GM12878 (cell line): ENCODE results near the gene COL6A3.

ENCODE experiments used
- BRCA1 ChIP-seq: IDR thresholded peaks from 2 replicates; pipeline ENCODE4 v1.6.1; 2011; ENCODE audit warnings: low read depth, low read length, improper control_type of control experiment
- CEBPZ ChIP-seq: fragments of 150-350 bp; IDR thresholded peaks from 2 replicates; pipeline ENCODE4 v1.6.1; 2016; ENCODE audit warnings: low read depth, low read length
- CHD2 ChIP-seq: IDR thresholded peaks from 2 replicates; pipeline ENCODE4 v1.6.1; 2011; ENCODE audit warnings: low read depth, low read length, improper control_type of control experiment, borderline replicate concordance
- CREM ChIP-seq: IDR thresholded peaks from 2 replicates; pipeline ENCODE4 v1.6.1; 2014; ENCODE audit warnings: antibody characterized with exemption, low read depth
- CTCF ChIP-seq, 3 experiments: IDR thresholded peaks in 2 of 3; conservative IDR thresholded peaks in 1 of 3; 2 replicates each; pipeline ENCODE4 v1.5.1; 2011; ENCODE audit warnings: low read depth in 3 of 3, low read length in 3 of 3, mild to moderate bottlenecking in 3 of 3, control low read depth in 2 of 3, moderate library complexity in 2 of 3, inconsistent platforms in 1 of 3, mixed read lengths in 1 of 3; ENCODE audit not compliant: control insufficient read depth in 2 of 3, insufficient read depth in 1 of 3; ENCODE audit errors: extremely low read depth in 1 of 3
- DPF2 ChIP-seq: fragments of 450-650 bp; IDR thresholded peaks from 2 replicates; pipeline ENCODE4 v1.6.1; 2017; ENCODE audit warnings: mild to moderate bottlenecking
- HCFC1 ChIP-seq: fragments of 150-350 bp; IDR thresholded peaks from 2 replicates; pipeline ENCODE4 v1.6.1; 2014; ENCODE audit warnings: low read length
- HDAC6 ChIP-seq: fragments of 200-600 bp; sonication (generic); IDR thresholded peaks from one replicate; pipeline ENCODE4 v1.8.0; 2017; ENCODE audit warnings: antibody characterized with exemption; ENCODE audit not compliant: unreplicated experiment
- LARP7 ChIP-seq: fragments of 450-650 bp; IDR thresholded peaks from 2 replicates; pipeline ENCODE4 v1.6.1; 2017; ENCODE audit warnings: mild to moderate bottlenecking
- NFIC ChIP-seq: IDR thresholded peaks from 2 replicates; pipeline ENCODE4 v1.6.1; 2012; ENCODE audit warnings: low read depth, mild to moderate bottlenecking, inconsistent platforms, low read length, moderate library complexity
- STAT1 ChIP-seq: fragments of 450-650 bp; conservative IDR thresholded peaks from 2 replicates; pipeline ENCODE4 v1.6.1; 2014; ENCODE audit warnings: antibody characterized with exemption, mild to moderate bottlenecking
- SUZ12 ChIP-seq: fragments of 200-600 bp; sonication (generic); IDR thresholded peaks from one replicate; pipeline ENCODE4 v1.6.1; 2018; ENCODE audit warnings: antibody characterized with exemption, mild to moderate bottlenecking; ENCODE audit not compliant: unreplicated experiment

GRCh38 chr2:237289139-237289538 lies 124.8 kb downstream of the COL6A3 start:
- TF ChIP-seq CREM (no peak), STAT1 (no peak), CHD2 (no peak), CEBPZ (no peak), BRCA1 (no peak), NFIC (no peak), HDAC6 (no peak), CTCF (IDR thresholded peaks at IDR 0.05 in 2 of 3, conservative IDR thresholded peaks at IDR 0.05 in 1 of 3; ENCODE audit: control insufficient read depth in 2 of 3, extremely low read depth in 1 of 3, insufficient read depth in 1 of 3, low read depth in 3 of 3, low read length in 3 of 3) (no peak), HCFC1 (no peak), DPF2 (no peak), LARP7 (no peak), SUZ12 (no peak)
